ENCODE data around the gene VTI1B. TPM values are rescaled to one million over a fixed set of nuclear protein-coding genes. Genes with fewer than 3 reads are reported as not detected.
A peak's percentile ranks its signal among the peaks of the same experiment; 100 is the strongest.

The VTI1B gene
- total and polyA plus RNA-seq, 2 experiments from 2014 or later: 44.7 to 96.1 TPM

- peak overlapping the region; percentile 97 for H3K27ac Mint-ChIP-seq
- H3K9me3 Mint-ChIP-seq: no peaks in the 10 kb centered on the region
- ATAC-seq (peak; percentile 91), DNase-seq (ENCODE audit: low spot score) (peak; percentile 93)
- H3K4me1 Mint-ChIP-seq: peaks cover 4% of the 10 kb centered on the region; the same call in 2 of the 3 replicates
- peaks cover 32% of the 10 kb centered on the region for H3K36me3 Mint-ChIP-seq (ENCODE audit: low read depth)
- Histone ChIP-seq H3K27ac (ENCODE audit: low read depth) (peak overlapping the region; percentile 84), H3K4me1 (ENCODE audit: insufficient read depth) (peaks cover 12% of the 10 kb centered on the region), H3F3A (replicated peaks; ENCODE audit: low read depth) (no peaks in the 10 kb centered on the region), H3K27me3 (ENCODE audit: insufficient read depth) (peaks cover 8% of the 10 kb centered on the region; the same call in 1 of the 2 replicates), H3K4me3 (peak overlapping the region; percentile 93), H3K4me2 (peak overlapping the region; percentile 81), H3K79me2 (replicated peaks; ENCODE audit: insufficient read depth) (peaks cover 56% of the 10 kb centered on the region), H3K36me3 (ENCODE audit: insufficient read depth) (peaks cover 34% of the 10 kb centered on the region), H4K20me1 (replicated peaks; ENCODE audit: insufficient read depth) (peaks cover 39% of the 10 kb centered on the region), H2AFZ (0 out of 2 replicates have a peak overlapping the region, but pooled peaks have one; percentile 79), H3K9me2 (ENCODE audit: insufficient read depth) (no peaks in the 10 kb centered on the region)
- peak overlapping the region; percentile 92 for H3K4me3 Mint-ChIP-seq
- H3K27me3 Mint-ChIP-seq (ENCODE audit: insufficient read depth, low read depth, poor library complexity): peaks cover 2% of the 10 kb centered on the region
- TF ChIP-seq ZNF331 (CRISPR knock-in tag; IDR thresholded peaks at IDR 0.05; ENCODE audit: low read depth) (no peak), REST (IDR thresholded peaks at IDR 0.05; ENCODE audit: unreplicated experiment) (no peak), EZH2phosphoT487 (IDR thresholded peaks at IDR 0.05; ENCODE audit: unreplicated experiment) (no peak), ZNF462 (CRISPR knock-in tag; IDR thresholded peaks at IDR 0.05) (no peak), CREB1 (CRISPR knock-in tag; IDR thresholded peaks at IDR 0.05; ENCODE audit: low read depth) (peak; percentile 78), NANOG (IDR thresholded peaks at IDR 0.05; ENCODE audit: borderline replicate concordance) (no peak), ZNF114 (CRISPR knock-in tag; IDR thresholded peaks at IDR 0.05) (no peak), STAT1 (IDR thresholded peaks at IDR 0.05; ENCODE audit: unreplicated experiment) (no peak), ETS1 (IDR thresholded peaks at IDR 0.05) (no peak), CTCF (conservative IDR thresholded peaks at IDR 0.05; ENCODE audit: low read depth in 2 of 2) (no peak), EZH2 (IDR thresholded peaks at IDR 0.05; ENCODE audit: low read depth, unreplicated experiment) (no peak), JUNB (IDR thresholded peaks at IDR 0.05; ENCODE audit: unreplicated experiment) (no peak), POLR2AphosphoS5 (IDR thresholded peaks at IDR 0.05; ENCODE audit: low read depth) (peak; percentile 85)
Measured at GRCh38 chr14:67694791-67695393, 20.5 kb upstream of the VTI1B start.
